GM19395 (cell line): ENCODE data around the gene PPEF1.
"Not testable (repeated sequence)": the region's sequence is repeated elsewhere in the genome, so short reads cannot be mapped to it uniquely, and the experiment has no call there.

ENCODE experiments used
- ATAC-seq: cut with Tn5 transposase; IDR thresholded peaks from one replicate; pipeline ENCODE4 v1.9.1; 2021; ENCODE audit warnings: mild to moderate bottlenecking, moderate library complexity; ENCODE audit not compliant: unreplicated experiment

The PPEF1 gene

GRCh38 chrX:18792828-18793227 lies 85.4 kb downstream of the PPEF1 start:
- ATAC-seq, result no peak

GRCh38 chrX:18793601-18794089 lies 86.2 kb downstream of the PPEF1 start:
- ATAC-seq, result no peak

GRCh38 chrX:18797141-18797540 lies 89.7 kb downstream of the PPEF1 start:
- no peak for ATAC-seq

- ATAC-seq, result no peak
These were observed 92.5 kb downstream of the PPEF1 start for GRCh38 chrX:18799911-18800310.

- no peak for ATAC-seq
These were observed 102.2 kb downstream of the PPEF1 start for GRCh38 chrX:18809641-18810040.

GRCh38 chrX:18810416-18810815 lies 103.0 kb downstream of the PPEF1 start:
- no peak for ATAC-seq

GRCh38 chrX:18825375-18825774 lies 117.9 kb downstream of the PPEF1 start:
- ATAC-seq, result no peak

- ATAC-seq, result no peak
These were observed 121.5 kb downstream of the PPEF1 start for GRCh38 chrX:18828832-18829404.

GRCh38 chrX:18833071-18833731 lies 125.8 kb downstream of the PPEF1 start:
- no peak for ATAC-seq

GRCh38 chrX:18847901-18848300 lies 140.5 kb downstream of the PPEF1 start:
- ATAC-seq, result not testable (repeated sequence)

GRCh38 chrX:18855919-18856644 lies 148.6 kb downstream of the PPEF1 start:
- ATAC-seq, result peak; percentile 90

- ATAC-seq, result no peak
These were observed 149.2 kb downstream of the PPEF1 start for GRCh38 chrX:18856645-18856997.

GRCh38 chrX:18861511-18861910 lies 154.1 kb downstream of the PPEF1 start:
- ATAC-seq, result no peak

- ATAC-seq, result no peak
These were observed 157.0 kb downstream of the PPEF1 start for GRCh38 chrX:18864390-18864920.

GRCh38 chrX:18871161-18871890 lies 163.9 kb downstream of the PPEF1 start:
- ATAC-seq, result no peak

GRCh38 chrX:18871970-18872369 lies 164.5 kb downstream of the PPEF1 start:
- no peak for ATAC-seq

- no peak for ATAC-seq
These were observed 165.2 kb downstream of the PPEF1 start for GRCh38 chrX:18872621-18873020.

- ATAC-seq, result no peak
These were observed 165.8 kb downstream of the PPEF1 start for GRCh38 chrX:18873189-18873791.

GRCh38 chrX:18873836-18874235 lies 166.4 kb downstream of the PPEF1 start:
- ATAC-seq, result no peak

- ATAC-seq, result no peak
These were observed 167.3 kb downstream of the PPEF1 start for GRCh38 chrX:18874560-18875255.
